Measurements from ENCODE around the gene CYB561D1.

The CYB561D1 gene

GRCh38 chr1:109543988-109544735, 50.3 kb downstream of the CYB561D1 start:
- in situ Hi-C loops (cut with MboI; ENCODE audit: low sequenced_read_pairs): loop anchor here (5.0 to 10.0 kb wide), 3 partner anchors 81 to 441 kb away; partner anchors contain the start of gene AHCYL1

GRCh38 chr1:109546311-109547109, 52.6 kb downstream of the CYB561D1 start:
- in situ Hi-C loops (cut with MboI; ENCODE audit: low sequenced_read_pairs): loop anchor here (5.0 to 10.0 kb wide), 3 partner anchors 78 to 438 kb away; partner anchors contain the start of gene AHCYL1

GRCh38 chr1:109547463-109548320, 53.8 kb downstream of the CYB561D1 start:
- in situ Hi-C loops (cut with MboI; ENCODE audit: low sequenced_read_pairs): loop anchor here (5.0 to 10.0 kb wide), 3 partner anchors 77 to 437 kb away; partner anchors contain the start of gene AHCYL1

GRCh38 chr1:109548321-109549267, 54.7 kb downstream of the CYB561D1 start, which contains the start of gene GNAI3:
Gene GNAI3, plus strand, starts transcription at chr1:109548615. Its CDS starts 106 bp downstream, at chr1:109548721.
- in situ Hi-C loops (cut with MboI; ENCODE audit: low sequenced_read_pairs): loop anchor here (5.0 to 10.0 kb wide), 3 partner anchors 76 to 436 kb away; partner anchors contain the start of gene AHCYL1
